Measurements from ENCODE around the gene VN1R5.

DNA sequence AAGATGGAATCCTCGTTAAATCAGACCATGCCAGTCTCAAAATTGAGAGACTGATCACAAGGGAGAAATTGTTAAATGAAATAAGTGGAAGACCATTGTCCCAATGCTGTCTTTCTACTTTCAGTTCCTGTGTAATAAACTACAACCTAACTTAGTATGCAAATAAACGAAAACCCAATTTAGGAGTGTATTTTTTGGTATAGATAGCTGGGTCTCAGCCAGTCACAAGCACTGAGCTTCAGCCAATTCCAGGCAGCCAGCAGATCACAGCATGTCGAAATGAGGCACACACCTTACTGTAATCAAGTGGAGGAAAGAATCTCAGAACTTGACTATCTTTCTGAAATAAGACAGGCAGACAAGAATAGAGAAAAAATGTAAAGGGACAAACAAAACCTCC, 33.0 kb upstream of the VN1R5 start:
- no peak for TF ChIP-seq CTCF (IDR thresholded peaks at IDR 0.05)
- no peak for TF ChIP-seq POLR2A (IDR thresholded peaks at IDR 0.05)

All from suprapubic skin (tissue), 3 donors.